ENCODE data around the gene ATXN10.
"Not testable (repeated sequence)": the region's sequence is repeated elsewhere in the genome, so short reads cannot be mapped to it uniquely, and the experiment has no call there.

ATXN10 gene, protein sequence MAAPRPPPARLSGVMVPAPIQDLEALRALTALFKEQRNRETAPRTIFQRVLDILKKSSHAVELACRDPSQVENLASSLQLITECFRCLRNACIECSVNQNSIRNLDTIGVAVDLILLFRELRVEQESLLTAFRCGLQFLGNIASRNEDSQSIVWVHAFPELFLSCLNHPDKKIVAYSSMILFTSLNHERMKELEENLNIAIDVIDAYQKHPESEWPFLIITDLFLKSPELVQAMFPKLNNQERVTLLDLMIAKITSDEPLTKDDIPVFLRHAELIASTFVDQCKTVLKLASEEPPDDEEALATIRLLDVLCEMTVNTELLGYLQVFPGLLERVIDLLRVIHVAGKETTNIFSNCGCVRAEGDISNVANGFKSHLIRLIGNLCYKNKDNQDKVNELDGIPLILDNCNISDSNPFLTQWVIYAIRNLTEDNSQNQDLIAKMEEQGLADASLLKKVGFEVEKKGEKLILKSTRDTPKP

DNA sequence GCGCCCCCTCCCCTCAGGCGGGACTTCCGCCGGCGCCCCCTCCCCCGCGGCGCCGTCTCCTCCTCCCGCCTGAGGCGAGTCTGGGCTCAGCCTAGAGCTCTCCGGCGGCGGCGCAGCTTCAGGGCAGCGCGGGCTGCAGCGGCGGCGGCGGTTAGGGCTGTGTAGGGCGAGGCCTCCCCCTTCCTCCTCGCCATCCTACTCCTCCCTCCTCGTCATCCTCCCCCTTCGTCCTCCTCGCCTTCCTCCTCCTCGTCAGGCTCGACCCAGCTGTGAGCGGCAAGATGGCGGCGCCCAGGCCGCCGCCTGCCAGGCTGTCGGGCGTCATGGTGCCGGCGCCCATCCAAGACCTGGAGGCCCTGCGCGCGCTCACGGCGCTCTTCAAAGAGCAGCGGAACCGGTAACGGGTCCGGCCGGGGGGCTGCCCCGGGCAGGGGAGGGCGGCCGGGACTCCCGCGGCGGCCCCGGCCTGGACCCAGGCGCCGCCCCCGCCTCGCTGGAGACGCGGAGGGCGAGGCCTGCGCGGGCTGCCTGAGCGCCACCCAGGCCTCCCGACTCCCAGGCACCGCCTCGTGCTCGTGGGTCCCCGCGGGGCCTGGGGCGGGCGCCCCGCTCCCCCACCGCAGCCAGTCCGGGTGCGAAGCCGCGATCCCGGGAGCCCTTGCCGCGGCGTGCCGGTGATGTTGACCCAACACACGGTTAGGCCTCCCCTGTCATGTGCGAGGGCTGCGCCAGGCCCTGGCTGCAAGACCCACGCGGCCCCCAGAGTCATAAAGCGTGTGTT lies at the start of gene ATXN10:
Gene ATXN10 (plus strand): TSS at position 52 of the 781 bp plus-strand sequence. CDS start 230 bp downstream, at position 282.
- Histone ChIP-seq H3K4me1 (ENCODE audit: insufficient read depth, low read length) (peaks cover 29% of the 10 kb centered on the region), H3K79me2 (ENCODE audit: insufficient read depth, low read length) (peaks cover 54% of the 10 kb centered on the region), H2AFZ (ENCODE audit: low read depth, low read length) (peak within 1 kb of the TSS; percentile 87)

DNA sequence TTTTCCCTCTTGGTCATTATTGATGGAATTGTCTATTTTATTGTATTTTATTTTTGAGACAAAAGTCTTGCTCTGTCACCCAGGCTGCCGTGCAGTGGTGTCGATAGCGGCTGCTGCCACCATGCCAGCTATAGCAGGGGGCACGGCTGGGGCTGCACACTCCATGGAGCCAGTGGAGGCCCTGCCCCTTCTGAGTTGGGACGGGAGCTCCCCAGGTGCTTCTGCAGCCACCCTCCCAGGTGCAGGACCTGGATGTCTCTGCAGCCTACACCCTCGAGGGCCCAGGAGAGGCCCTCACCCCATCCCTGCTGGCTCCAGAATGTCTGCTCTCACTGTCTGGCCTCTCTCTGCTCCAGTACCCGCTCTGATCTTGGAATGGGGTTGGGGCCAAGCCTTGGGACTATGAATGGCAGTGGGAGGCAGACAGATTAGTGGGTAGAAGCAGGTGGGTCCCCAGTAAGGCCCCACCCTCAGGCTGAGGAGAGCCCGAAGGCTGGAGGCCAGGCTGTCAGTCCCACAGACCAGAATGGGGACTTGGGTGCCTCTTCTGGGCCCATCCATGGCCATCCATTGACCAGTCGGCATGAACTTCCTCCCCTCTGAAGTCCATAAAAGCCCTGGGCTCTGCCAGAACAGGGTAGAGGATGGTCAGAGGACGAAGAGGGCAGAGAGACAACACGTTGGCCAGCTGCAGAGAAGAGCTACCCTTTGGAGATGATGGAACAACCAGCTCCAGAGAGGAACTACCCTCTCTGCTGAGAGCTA lies 49.6 kb upstream of the ATXN10 start:
- H3K79me2 ChIP-seq (ENCODE audit: insufficient read depth, low read length), result no peaks in the 10 kb centered on the region
- H3K27ac ChIP-seq (ENCODE audit: low read length), result no peak overlapping the region
- H3K9ac ChIP-seq (ENCODE audit: low read depth, low read length), result no peak overlapping the region
- no peaks in the 10 kb centered on the region for H3K36me3 ChIP-seq (ENCODE audit: insufficient read depth, low read length)
- no peak overlapping the region for H3K4me3 ChIP-seq (ENCODE audit: low read depth in 1 of 2, low read length in 2 of 2)
- H3K4me1 ChIP-seq (ENCODE audit: insufficient read depth, low read length), result no peaks in the 10 kb centered on the region
- no peak overlapping the region for H2AFZ ChIP-seq (ENCODE audit: low read depth, low read length)
- ATAC-seq (ENCODE audit: insufficient read depth, low read depth) (no peak), DNase-seq (no peak)
- TF ChIP-seq EZH2 (IDR thresholded peaks at IDR 0.05; ENCODE audit: borderline replicate concordance, low read depth, low read length, severe bottlenecking), result no peak
- TF ChIP-seq, protein P1, sequence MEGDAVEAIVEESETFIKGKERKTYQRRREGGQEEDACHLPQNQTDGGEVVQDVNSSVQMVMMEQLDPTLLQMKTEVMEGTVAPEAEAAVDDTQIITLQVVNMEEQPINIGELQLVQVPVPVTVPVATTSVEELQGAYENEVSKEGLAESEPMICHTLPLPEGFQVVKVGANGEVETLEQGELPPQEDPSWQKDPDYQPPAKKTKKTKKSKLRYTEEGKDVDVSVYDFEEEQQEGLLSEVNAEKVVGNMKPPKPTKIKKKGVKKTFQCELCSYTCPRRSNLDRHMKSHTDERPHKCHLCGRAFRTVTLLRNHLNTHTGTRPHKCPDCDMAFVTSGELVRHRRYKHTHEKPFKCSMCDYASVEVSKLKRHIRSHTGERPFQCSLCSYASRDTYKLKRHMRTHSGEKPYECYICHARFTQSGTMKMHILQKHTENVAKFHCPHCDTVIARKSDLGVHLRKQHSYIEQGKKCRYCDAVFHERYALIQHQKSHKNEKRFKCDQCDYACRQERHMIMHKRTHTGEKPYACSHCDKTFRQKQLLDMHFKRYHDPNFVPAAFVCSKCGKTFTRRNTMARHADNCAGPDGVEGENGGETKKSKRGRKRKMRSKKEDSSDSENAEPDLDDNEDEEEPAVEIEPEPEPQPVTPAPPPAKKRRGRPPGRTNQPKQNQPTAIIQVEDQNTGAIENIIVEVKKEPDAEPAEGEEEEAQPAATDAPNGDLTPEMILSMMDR (IDR thresholded peaks at IDR 0.05; ENCODE audit: borderline replicate concordance, extremely low read depth, low read length, poor library complexity, severe bottlenecking), result no peak
- H3K27me3 ChIP-seq (ENCODE audit: insufficient read depth, low read length, poor library complexity), result peaks cover 5% of the 10 kb centered on the region
- H4K20me1 ChIP-seq (ENCODE audit: insufficient read depth, low read length), result no peaks in the 10 kb centered on the region
- H3K4me2 ChIP-seq (ENCODE audit: insufficient read depth, low read length), result no peak overlapping the region
- H3K9me3 ChIP-seq (ENCODE audit: insufficient read depth, low read length, severe bottlenecking), result no peaks in the 10 kb centered on the region

More for the DNA sequence above, at the start of gene ATXN10:
- DNase-seq (peak; percentile 88), ATAC-seq (ENCODE audit: insufficient read depth, low read depth) (peak; percentile 84)
- TF ChIP-seq EZH2 (IDR thresholded peaks at IDR 0.05; ENCODE audit: borderline replicate concordance, low read depth, low read length, severe bottlenecking), result no peak
- TF ChIP-seq, protein P1 (IDR thresholded peaks at IDR 0.05; ENCODE audit: borderline replicate concordance, extremely low read depth, low read length, poor library complexity, severe bottlenecking), result no peak
- Histone ChIP-seq H3K9me3 (ENCODE audit: insufficient read depth, low read length, severe bottlenecking) (no peaks in the 10 kb centered on the region), H4K20me1 (ENCODE audit: insufficient read depth, low read length) (peaks cover 37% of the 10 kb centered on the region), H3K4me3 (ENCODE audit: low read depth in 1 of 2, low read length in 2 of 2) (peak within 1 kb of the TSS; percentile 64 to 93; a peak in 3 of 4 replicates), H3K4me2 (ENCODE audit: insufficient read depth, low read length) (peak within 1 kb of the TSS; percentile 84), H3K27me3 (ENCODE audit: insufficient read depth, low read length, poor library complexity) (no peaks in the 10 kb centered on the region), H3K27ac (ENCODE audit: low read length) (peak within 1 kb of the TSS; percentile 84), H3K9ac (ENCODE audit: low read depth, low read length) (peak within 1 kb of the TSS; percentile 87), H3K36me3 (ENCODE audit: insufficient read depth, low read length) (peaks cover 7% of the 10 kb centered on the region)

DNA sequence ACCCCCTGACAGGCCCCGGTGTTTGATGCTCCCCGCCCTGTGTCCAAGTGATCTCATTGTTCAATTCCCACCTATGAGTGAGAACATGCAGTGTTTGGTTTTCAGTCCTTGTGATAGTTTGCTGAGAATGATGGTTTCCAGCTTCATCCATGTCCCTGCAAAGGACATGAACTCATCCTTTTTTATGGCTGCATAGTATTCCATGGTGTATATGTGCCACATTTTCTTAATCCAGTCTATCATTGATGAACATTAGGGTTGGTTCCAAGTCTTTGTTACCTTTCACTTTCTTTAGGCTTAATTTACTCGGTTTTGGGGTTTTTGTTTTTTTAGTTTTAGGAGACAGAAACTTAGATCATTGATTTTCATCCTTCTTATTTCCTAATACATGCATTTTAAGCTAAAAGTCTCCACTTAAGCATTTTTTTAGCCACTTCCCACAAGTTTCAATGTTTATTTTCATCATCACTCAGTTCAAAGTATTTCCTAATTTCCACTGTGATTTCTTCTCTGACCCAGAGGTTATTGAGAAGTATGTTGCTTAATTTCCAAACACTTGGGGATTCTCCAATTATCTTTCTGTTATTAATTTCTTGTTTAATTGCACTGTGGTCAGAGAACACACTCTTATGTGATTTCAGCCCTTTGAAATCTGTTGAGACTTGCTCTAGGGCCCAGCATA lies 48.0 kb upstream of the ATXN10 start:
- ATAC-seq (ENCODE audit: insufficient read depth, low read depth); H4K20me1 ChIP-seq (ENCODE audit: insufficient read depth, low read length); H3K4me2 ChIP-seq (ENCODE audit: insufficient read depth, low read length): not testable (repeated sequence)

More for the DNA sequence above, 48.0 kb upstream of the ATXN10 start:
- not testable (repeated sequence) for H3K4me1 ChIP-seq (ENCODE audit: insufficient read depth, low read length); H2AFZ ChIP-seq (ENCODE audit: low read depth, low read length); H3K27ac ChIP-seq (ENCODE audit: low read length); H3K9ac ChIP-seq (ENCODE audit: low read depth, low read length); H3K27me3 ChIP-seq (ENCODE audit: insufficient read depth, low read length, poor library complexity); H3K36me3 ChIP-seq (ENCODE audit: insufficient read depth, low read length); H3K4me3 ChIP-seq (ENCODE audit: low read depth in 1 of 2, low read length in 2 of 2); DNase-seq; H3K79me2 ChIP-seq (ENCODE audit: insufficient read depth, low read length); H3K9me3 ChIP-seq (ENCODE audit: insufficient read depth, low read length, severe bottlenecking)
